Erythroblast (primary cell): ENCODE results near the gene SMC4.

Experiments used
- GATA1 ChIP-seq: IDR thresholded peaks from 2 replicates; pipeline ENCODE4 v1.6.1; 2011; ENCODE audit warnings: low read depth, mild to moderate bottlenecking, control low read depth, low read length, moderate library complexity
- POLR2A ChIP-seq: IDR thresholded peaks from 2 replicates; pipeline ENCODE4 v1.6.1; 2011; ENCODE audit warnings: mild to moderate bottlenecking, low read length

GRCh38 chr3:160464971-160465370, 65.5 kb downstream of the SMC4 start:
- no peak for TF ChIP-seq POLR2A
- no peak for TF ChIP-seq GATA1
